Gastrocnemius medialis (tissue), 4 donors: ENCODE measurements around the gene RNF19B.

Experiments
- CTCF ChIP-seq, 5 experiments: fragments of 450-650 bp in 3 of 5; fragments of 200-600 bp in 2 of 5; sonication (generic) in 2 of 5; IDR thresholded peaks in 4 of 5; conservative IDR thresholded peaks in 1 of 5; 1 replicate in 4 of 5; 2 replicates in 1 of 5; pipeline ENCODE4 v1.5.1; 2016 to 2019; ENCODE audit warnings: antibody characterized with exemption in 5 of 5, mild to moderate bottlenecking in 3 of 5, moderate library complexity in 3 of 5
- POLR2A ChIP-seq, 2 donors: fragments of 450-650 bp; IDR thresholded peaks; one replicate each; pipeline ENCODE4 v1.6.1; 2017; ENCODE audit warnings: antibody characterized with exemption in 2 of 2, mild to moderate bottlenecking in 2 of 2, moderate library complexity in 2 of 2

- TF ChIP-seq POLR2A (IDR thresholded peaks at IDR 0.05) (no peak), CTCF (IDR thresholded peaks at IDR 0.05 in 4 of 5, conservative IDR thresholded peaks at IDR 0.05 in 1 of 5) (no peak)
These were observed 24.1 kb upstream of the RNF19B start for GRCh38 chr1:32988665-32989064.
